ENCODE results near the gene TBC1D22A.

Gene TBC1D22A

GRCh38 chr22:47206666-47207218 lies 444.3 kb downstream of the TBC1D22A start:
- DNase-seq (ENCODE audit: low read depth in 2 of 2, low spot score in 1 of 2): no peak

- DNase-seq (ENCODE audit: low read depth in 2 of 2, low spot score in 1 of 2): no peak
Measured at GRCh38 chr22:47207387-47207786, 444.9 kb downstream of the TBC1D22A start.

- DNase-seq (ENCODE audit: low read depth in 2 of 2, low spot score in 1 of 2): no peak
Measured at GRCh38 chr22:47207846-47208554, 445.6 kb downstream of the TBC1D22A start.

- DNase-seq (ENCODE audit: low read depth in 2 of 2, low spot score in 1 of 2): no peak
Measured at GRCh38 chr22:47208630-47209029, 446.2 kb downstream of the TBC1D22A start.

GRCh38 chr22:47209040-47209514 lies 446.6 kb downstream of the TBC1D22A start:
- no peak for DNase-seq (ENCODE audit: low read depth in 2 of 2, low spot score in 1 of 2)

DNA sequence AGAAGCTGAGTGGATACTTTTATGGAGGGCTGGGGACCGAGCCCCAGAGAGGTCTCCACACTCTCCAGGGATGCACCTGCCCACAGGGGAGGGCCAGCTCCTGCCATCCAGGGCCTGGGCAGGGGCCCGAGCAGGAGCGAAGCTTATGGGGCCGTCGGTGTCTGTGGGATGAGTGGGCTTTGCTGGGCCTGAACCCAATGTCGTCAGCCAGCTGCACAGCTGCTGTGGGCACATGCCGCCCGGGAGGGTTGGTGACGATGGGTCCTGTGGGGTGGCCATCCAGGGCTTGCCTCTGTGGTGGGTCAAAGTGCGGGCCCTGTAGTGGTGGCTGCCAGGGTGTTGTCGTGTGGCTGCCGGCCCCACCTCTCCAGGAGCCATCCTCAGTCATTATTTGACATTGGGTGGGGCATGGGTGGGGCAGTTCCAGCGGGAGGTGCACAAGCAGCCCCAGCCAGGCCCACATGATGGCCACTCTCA lies 447.1 kb downstream of the TBC1D22A start:
- no peak for DNase-seq (ENCODE audit: low read depth in 2 of 2, low spot score in 1 of 2)

GRCh38 chr22:47210112-47210657 lies 447.7 kb downstream of the TBC1D22A start:
- no peak for DNase-seq (ENCODE audit: low read depth in 2 of 2, low spot score in 1 of 2)

GRCh38 chr22:47210686-47211085 lies 448.2 kb downstream of the TBC1D22A start:
- DNase-seq (ENCODE audit: low read depth in 2 of 2, low spot score in 1 of 2): no peak

GRCh38 chr22:47213571-47214230 lies 451.3 kb downstream of the TBC1D22A start:
- peak in 1 of 2 donors; percentile 3 for DNase-seq (ENCODE audit: low read depth in 2 of 2, low spot score in 1 of 2)

GRCh38 chr22:47215851-47216250 lies 453.4 kb downstream of the TBC1D22A start:
- DNase-seq (ENCODE audit: low read depth in 2 of 2, low spot score in 1 of 2): no peak

- DNase-seq (ENCODE audit: low read depth in 2 of 2, low spot score in 1 of 2): no peak
Measured at GRCh38 chr22:47218671-47219070, 456.2 kb downstream of the TBC1D22A start.

DNA sequence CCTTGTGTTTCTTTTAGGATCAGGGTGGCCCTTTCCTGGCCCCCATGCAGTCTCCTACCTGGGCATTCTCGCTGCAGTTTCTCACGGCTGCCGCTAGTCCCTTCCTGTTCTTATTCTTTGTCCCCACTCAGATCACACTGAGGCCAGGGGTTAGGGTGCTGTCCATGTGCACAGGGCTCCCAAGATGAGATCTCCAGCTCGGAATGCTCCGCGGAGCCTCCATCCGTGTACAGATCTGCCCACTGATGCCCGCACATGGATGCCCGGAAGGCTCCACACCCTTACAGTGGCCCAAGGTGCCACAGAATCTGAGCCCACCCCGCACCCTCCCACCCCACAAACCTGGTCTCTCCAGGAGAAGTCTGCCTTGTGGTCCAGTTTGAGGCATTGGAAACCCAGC lies 457.3 kb downstream of the TBC1D22A start:
- no peak for DNase-seq (ENCODE audit: low read depth in 2 of 2, low spot score in 1 of 2)

DNA sequence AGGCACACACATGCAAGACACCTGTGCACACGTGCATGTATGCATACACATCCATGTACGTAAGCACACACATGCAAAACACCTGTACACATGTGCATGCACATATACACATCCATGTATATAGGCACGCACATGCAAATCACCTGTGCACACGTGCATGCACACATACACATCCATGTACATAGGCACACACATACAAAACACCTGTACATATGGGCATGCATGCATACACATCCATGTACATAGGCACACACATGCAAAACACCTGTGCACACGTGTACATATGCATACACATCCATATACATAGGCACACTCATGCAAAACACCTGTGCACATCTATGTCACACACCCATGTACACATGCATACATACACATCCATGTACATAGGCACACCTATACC lies 458.3 kb downstream of the TBC1D22A start:
- DNase-seq (ENCODE audit: low read depth in 2 of 2, low spot score in 1 of 2): no peak

DNA sequence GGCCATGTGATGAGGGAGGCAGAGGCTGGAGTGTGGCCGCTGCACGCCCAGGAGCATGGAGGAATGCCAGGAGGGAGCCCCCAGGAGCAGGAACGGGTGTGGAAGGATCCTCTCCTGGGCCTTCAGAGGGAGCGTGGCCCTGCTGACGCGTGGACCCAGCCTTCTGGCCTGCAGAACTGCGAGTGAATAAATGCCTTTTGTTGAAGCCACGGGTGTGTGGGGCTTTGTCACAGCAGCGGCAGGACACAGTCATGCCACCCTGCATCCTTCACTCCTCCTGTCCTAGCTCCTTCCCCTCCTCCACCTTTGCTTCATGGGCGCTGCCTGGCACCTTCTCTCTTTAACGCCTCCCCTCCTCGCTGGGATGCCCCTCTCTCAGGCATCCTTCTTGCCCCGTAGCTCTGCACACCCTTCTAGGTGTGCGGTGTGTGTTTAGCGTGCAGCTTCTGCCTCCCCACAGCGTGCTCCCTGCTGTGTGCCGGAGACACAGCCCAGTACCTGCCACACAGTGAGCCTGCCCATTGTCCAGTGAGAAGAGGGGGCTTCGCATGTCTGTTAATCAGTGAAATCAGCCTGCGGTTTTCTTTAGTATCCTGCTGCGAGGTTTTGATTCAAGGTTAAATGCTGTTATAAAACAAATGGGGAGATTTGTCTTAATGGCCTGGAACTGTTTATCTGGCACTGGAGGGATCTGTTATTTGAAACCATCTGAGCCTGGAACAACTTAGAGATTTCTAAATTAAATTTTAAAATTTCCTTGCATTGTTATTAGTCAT lies 459.6 kb downstream of the TBC1D22A start:
- DNase-seq (ENCODE audit: low read depth in 2 of 2, low spot score in 1 of 2): no peak
